Cardiac fibroblast (primary cell): Measurements from ENCODE around the gene ARHGEF17.

Source experiments
- DNase-seq, 2 donors: peaks; one replicate each; pipeline versions ENCODE4 v3.0.0 to v3.0.0-alpha.2; 2010; ENCODE audit warnings: low read depth in 2 of 2
- H3K4me3 ChIP-seq, 2 donors: replicated peaks in 1 of 2; 1 replicate in 1 of 2; 2 replicates in 1 of 2; pipeline ENCODE4 v1.5.1; 2011; ENCODE audit warnings: low read depth in 2 of 2, low read length in 2 of 2, mild to moderate bottlenecking in 2 of 2, moderate library complexity in 1 of 2
- TF ChIP-seq, protein P1 (sequence below): IDR thresholded peaks from one replicate; pipeline ENCODE4 v1.5.1; 2011; ENCODE audit warnings: low read depth, mild to moderate bottlenecking, low read length, inconsistent platforms

Gene ARHGEF17

DNA sequence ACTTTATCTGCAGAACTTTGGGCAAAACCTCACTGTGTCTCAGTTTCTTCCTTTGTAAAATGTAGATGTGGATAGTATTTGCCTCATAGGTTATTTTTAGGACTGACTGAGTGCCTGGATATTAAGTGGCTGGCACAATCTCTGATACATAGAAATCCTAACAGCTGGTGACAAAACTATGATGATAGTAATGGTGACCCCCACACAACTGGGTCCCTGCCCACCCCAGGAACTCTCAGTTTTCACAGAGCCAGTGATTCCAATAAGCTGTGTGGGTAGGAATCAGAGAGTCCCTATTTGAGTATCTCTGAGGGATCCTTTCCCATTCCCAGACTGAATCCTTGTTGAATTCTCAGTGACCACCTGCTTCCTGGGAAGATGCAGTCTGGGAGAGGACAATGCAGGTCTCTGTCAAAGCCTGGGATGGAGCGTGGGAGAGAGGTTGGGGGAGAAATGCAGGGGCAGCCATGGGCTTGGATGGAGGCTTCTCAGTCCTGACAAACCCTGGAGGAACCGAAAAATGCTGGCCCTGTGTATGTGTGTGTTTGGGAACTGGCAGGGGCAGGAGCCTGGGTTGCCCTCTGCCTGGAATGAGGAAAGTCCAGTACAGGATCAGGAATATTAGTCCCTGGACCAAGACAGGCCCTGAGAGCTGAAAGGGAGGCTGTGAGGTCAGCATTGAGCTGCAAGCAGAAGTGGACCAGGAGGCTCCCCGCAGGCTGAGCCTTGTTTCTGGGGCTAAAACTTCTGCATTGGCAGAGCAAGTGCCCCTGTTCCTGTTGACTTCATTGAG is 42.0 kb upstream of the ARHGEF17 start:
- TF ChIP-seq, protein P1, sequence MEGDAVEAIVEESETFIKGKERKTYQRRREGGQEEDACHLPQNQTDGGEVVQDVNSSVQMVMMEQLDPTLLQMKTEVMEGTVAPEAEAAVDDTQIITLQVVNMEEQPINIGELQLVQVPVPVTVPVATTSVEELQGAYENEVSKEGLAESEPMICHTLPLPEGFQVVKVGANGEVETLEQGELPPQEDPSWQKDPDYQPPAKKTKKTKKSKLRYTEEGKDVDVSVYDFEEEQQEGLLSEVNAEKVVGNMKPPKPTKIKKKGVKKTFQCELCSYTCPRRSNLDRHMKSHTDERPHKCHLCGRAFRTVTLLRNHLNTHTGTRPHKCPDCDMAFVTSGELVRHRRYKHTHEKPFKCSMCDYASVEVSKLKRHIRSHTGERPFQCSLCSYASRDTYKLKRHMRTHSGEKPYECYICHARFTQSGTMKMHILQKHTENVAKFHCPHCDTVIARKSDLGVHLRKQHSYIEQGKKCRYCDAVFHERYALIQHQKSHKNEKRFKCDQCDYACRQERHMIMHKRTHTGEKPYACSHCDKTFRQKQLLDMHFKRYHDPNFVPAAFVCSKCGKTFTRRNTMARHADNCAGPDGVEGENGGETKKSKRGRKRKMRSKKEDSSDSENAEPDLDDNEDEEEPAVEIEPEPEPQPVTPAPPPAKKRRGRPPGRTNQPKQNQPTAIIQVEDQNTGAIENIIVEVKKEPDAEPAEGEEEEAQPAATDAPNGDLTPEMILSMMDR: no peak
- no peak for DNase-seq
- no peak overlapping the region for H3K4me3 ChIP-seq

DNA sequence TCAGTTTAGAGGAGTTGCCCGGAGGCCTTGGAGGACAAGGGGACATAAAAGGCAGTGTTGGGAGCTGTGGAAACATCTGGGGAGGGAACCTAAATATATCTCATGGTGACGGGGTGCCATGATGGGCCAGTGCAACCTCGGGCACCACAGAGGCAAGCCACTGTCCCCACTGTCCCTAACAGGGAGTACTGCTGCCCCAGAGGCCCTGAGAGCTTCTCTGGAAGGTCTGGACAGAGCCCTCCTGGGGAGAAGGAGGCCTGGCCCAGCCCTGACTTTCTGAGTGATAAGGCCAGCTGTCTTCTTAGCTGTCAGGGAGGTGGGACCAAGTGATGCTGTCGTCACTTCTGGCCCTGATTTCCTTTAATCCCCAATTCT is 41.4 kb upstream of the ARHGEF17 start:
- DNase-seq: no peak
- no peak overlapping the region for H3K4me3 ChIP-seq
- TF ChIP-seq, protein P1: no peak

DNA sequence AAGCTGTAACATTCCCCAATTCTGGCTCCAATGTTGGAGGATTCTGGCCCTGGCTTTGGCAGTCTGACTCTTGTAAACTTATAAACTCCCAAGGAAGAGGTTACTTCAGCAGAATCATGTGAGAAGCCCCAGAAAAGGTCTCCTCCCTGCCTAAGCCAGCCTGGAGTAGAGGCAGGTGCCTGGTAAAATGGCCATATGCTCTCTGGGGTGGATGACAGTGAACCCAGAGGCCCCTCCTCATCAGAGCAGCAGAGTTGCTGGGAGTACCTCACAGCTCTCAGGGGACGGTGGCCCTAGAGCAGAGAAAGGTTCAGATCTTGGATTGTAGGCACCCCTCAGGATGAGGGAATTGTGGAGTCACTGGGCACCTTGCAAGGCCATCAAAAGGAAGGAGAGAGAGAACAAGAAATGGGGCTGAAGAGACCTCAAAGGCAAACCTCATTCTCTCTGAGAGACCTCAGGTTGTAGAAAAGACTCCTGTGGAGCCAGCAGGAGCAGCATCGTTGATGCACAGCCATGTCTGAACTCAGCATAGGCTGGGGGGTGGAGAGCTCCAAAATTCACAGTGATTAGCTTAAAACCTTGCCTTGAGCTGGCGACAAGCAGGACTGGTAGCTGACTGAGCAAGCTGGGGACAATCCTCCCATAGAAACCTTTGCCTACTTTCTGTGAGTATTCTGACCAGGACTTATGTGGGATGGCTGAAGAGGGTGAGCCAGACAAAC is 40.8 kb upstream of the ARHGEF17 start:
- no peak for DNase-seq
- H3K4me3 ChIP-seq: no peak overlapping the region
- TF ChIP-seq, protein P1: no peak

DNA sequence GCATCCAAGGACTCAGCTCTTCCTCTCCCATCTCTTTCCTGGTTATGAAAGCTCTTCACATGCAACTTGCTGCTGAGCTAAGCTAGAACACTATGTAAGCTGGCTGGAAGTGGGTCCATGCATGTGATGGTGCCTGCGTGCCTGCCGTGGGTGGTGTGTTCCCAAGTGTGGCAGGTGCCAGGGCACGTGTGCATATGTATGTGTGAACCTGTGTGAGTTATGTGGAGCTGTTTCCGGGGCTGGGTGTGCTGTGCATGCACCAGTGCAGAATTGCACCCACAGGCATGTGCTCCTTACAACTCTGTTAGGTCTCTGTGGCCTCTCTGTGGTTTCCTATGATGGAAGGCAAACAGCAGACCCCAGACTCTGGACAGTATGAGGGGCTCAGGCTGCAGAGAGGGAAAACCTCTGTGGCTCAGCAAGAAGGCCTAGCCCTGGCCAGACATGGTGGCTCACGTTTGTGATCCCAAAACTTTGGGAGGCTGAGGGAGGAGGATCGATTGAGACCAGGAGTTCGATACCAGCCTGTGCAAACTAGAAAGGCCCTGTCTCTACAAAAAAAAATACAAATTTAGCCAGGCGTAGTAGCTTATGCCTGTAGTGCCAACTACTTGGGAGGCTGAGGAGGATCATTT is 40.1 kb upstream of the ARHGEF17 start:
- H3K4me3 ChIP-seq: no peak overlapping the region
- DNase-seq: no peak
- TF ChIP-seq, protein P1: no peak

DNA sequence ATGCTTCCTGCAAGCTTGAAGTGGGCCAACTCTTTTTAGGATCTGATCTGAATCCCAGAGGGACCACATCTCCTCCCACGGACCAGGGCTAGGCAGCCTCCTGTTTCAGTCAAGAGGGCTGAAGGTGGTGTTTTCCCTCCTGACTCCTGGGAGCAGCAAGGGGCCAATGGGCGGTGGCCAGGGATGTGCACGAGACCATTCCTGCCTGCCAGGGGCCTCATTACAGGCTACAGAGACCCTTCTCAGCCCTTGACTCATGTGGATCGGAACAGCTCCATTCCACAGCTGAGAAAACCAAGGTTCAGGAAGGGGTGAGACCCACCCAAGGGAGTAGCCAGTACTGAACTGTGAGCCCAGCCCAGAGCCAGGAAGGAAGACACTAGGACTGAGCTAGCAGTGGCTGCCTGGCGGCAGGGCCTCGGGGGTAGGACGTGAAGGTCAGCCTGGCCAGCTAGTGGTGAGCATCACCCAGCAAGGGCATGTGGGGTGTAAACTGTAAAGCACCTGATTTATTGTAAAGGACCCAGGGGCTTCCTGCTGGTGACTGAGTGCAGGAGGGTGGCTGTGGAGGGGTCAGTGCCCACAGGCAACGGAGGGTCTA is 39.3 kb upstream of the ARHGEF17 start:
- no peak for DNase-seq
- H3K4me3 ChIP-seq: no peak overlapping the region
- TF ChIP-seq, protein P1: no peak

DNA sequence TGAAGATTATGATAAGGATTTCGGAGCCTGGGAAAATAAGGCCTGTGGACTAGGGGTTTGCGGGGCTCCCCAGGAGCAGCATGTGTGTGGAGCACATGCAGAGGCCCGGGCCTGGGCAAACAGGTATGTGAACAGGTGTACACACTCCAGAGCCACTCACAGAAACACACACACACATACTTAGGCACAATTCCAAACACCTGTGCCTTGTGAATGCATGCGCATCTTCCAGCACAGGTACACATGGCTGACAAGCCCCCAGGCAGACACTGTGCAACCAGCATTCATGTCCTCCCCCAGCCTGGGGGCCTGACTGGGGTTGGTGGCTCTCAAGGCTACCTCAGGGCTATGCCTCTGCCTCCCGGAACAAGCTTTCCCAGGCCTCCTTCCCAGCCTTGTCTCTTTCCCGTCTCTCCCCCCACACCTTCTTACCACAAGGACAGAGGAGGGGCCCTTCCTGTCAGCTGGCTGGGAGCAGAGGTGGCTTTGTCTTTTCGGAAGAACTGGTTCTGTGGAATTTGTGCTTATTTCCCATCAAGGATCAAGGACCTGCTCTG is 38.5 kb upstream of the ARHGEF17 start:
- TF ChIP-seq, protein P1: no peak
- no peak overlapping the region for H3K4me3 ChIP-seq
- no peak for DNase-seq
